ENCODE measurements around the gene CPM. TPM values are rescaled to one million over a fixed set of nuclear protein-coding genes. Genes with fewer than 3 reads are reported as not detected.

Gene CPM
- total and polyA plus RNA-seq, 4 donors = 0.56 to 26.6 (median 18.1) TPM

DNA sequence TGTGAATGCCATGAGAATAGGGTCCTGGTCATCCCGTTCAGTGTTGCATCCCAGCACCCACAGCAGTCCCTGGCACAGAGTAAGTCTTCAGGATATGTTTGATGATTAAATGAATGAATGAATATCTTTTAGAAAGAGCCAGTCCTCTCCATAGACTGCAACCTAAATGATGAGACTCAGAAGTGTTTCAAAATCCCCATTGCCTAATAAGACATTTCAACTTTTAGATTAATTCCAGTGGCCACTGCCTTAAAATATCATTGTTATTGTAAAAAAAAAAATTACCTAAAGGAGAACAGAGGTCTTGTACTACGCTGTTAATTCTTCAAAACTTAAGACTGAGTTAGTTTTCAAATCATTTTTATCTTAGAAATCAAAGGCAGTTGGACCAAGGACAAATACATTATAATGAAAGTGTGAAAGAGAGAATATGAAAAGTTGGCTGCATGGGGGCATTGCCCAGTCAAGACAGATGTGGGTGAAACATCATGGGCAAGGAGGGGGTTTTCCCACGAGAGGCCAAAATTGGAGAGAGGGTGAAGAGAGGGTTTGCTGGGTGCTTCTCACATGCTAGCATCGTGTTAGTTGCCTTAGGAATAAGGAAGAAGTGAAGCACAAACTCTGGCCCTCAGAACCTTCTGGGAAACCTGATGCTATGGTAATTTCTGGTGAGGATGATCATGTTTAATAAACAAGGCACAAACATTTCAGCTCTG is 26.3 kb upstream of the CPM start:
- H3K9me3 ChIP-seq (ENCODE audit: control insufficient read depth, low read length) = no peaks in the 10 kb centered on the region
- no peak for ATAC-seq (ENCODE audit: low FRiP score)
- H3K4me3 ChIP-seq (ENCODE audit: low read length in 2 of 2) = no peak overlapping the region
- WGBS, 2 donors = 65 to 66% methylated on average over 4 of the region's 4 CpGs
- H3K36me3 ChIP-seq (ENCODE audit: control insufficient read depth in 1 of 2, insufficient read depth in 2 of 2, low read length in 1 of 2) = no peaks in the 10 kb centered on the region
- no peaks in the 10 kb centered on the region for H3K4me1 ChIP-seq (ENCODE audit: control insufficient read depth in 1 of 2, insufficient read depth in 2 of 2, low read length in 2 of 2)
- H3K27ac ChIP-seq (ENCODE audit: low read depth in 1 of 2, low read length in 2 of 2) = no peak overlapping the region
- intact Hi-C loops (cut with DNase I) = no loop called here
- DNase-seq = no peak
- no peaks in the 10 kb centered on the region for H3K27me3 ChIP-seq (ENCODE audit: control insufficient read depth in 1 of 2, insufficient read depth in 2 of 2, low read length in 1 of 2)

GRCh38 chr12:68958322-68958721 is 25.4 kb upstream of the CPM start:
- intact Hi-C loops (cut with DNase I) = no loop called here
- WGBS, 2 donors = 87 to 89% methylated on average over 3 of the region's 3 CpGs
- no peaks in the 10 kb centered on the region for H3K9me3 ChIP-seq (ENCODE audit: control insufficient read depth, low read length)
- no peaks in the 10 kb centered on the region for H3K36me3 ChIP-seq (ENCODE audit: control insufficient read depth in 1 of 2, insufficient read depth in 2 of 2, low read length in 1 of 2)
- ATAC-seq (ENCODE audit: low FRiP score) = no peak
- H3K4me3 ChIP-seq (ENCODE audit: low read length in 2 of 2) = no peak overlapping the region
- H3K4me1 ChIP-seq (ENCODE audit: control insufficient read depth in 1 of 2, insufficient read depth in 2 of 2, low read length in 2 of 2) = no peaks in the 10 kb centered on the region
- no peak for DNase-seq
- H3K27me3 ChIP-seq (ENCODE audit: control insufficient read depth in 1 of 2, insufficient read depth in 2 of 2, low read length in 1 of 2) = no peaks in the 10 kb centered on the region
- H3K27ac ChIP-seq (ENCODE audit: low read depth in 1 of 2, low read length in 2 of 2) = no peak overlapping the region

- ATAC-seq (ENCODE audit: low FRiP score) (no peak), DNase-seq (no peak)
- intact Hi-C loops (cut with DNase I) = no loop called here
- Histone ChIP-seq H3K36me3 (ENCODE audit: control insufficient read depth in 1 of 2, insufficient read depth in 2 of 2, low read length in 1 of 2) (no peaks in the 10 kb centered on the region), H3K9me3 (ENCODE audit: control insufficient read depth, low read length) (no peaks in the 10 kb centered on the region), H3K4me3 (ENCODE audit: low read length in 2 of 2) (no peak overlapping the region), H3K27ac (ENCODE audit: low read depth in 1 of 2, low read length in 2 of 2) (no peak overlapping the region), H3K4me1 (ENCODE audit: control insufficient read depth in 1 of 2, insufficient read depth in 2 of 2, low read length in 2 of 2) (no peaks in the 10 kb centered on the region), H3K27me3 (ENCODE audit: control insufficient read depth in 1 of 2, insufficient read depth in 2 of 2, low read length in 1 of 2) (no peaks in the 10 kb centered on the region)
Measured at GRCh38 chr12:68957273-68957672, 24.3 kb upstream of the CPM start.

DNA sequence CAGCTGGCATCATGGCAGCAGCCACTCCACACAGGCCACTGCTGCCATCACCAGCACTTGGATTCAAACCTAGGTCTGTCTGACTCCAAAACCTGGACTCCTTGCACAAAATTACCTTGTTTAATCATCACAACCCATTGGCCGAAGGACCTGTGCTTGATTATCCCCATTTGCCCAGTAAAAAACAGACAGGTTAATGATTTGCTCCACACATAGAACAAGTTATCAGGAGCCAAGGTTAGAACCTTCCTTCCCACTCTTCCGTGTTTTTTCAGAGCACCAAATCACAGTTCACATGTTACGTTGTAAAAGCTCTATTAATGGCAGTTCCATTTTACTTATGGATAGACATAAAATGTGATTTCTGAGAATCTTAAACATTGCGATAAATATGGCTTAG is 23.5 kb upstream of the CPM start:
- Histone ChIP-seq H3K4me1 (ENCODE audit: control insufficient read depth in 1 of 2, insufficient read depth in 2 of 2, low read length in 2 of 2) (no peaks in the 10 kb centered on the region), H3K4me3 (ENCODE audit: low read length in 2 of 2) (no peak overlapping the region), H3K27ac (ENCODE audit: low read depth in 1 of 2, low read length in 2 of 2) (no peak overlapping the region), H3K9me3 (ENCODE audit: control insufficient read depth, low read length) (no peaks in the 10 kb centered on the region), H3K36me3 (ENCODE audit: control insufficient read depth in 1 of 2, insufficient read depth in 2 of 2, low read length in 1 of 2) (no peaks in the 10 kb centered on the region), H3K27me3 (ENCODE audit: control insufficient read depth in 1 of 2, insufficient read depth in 2 of 2, low read length in 1 of 2) (no peaks in the 10 kb centered on the region)
- intact Hi-C loops (cut with DNase I) = no loop called here
- DNase-seq = no peak
- 93 to 94% methylated on average over 4 of the region's 4 CpGs for WGBS, 2 donors
- no peak for ATAC-seq (ENCODE audit: low FRiP score)

DNA sequence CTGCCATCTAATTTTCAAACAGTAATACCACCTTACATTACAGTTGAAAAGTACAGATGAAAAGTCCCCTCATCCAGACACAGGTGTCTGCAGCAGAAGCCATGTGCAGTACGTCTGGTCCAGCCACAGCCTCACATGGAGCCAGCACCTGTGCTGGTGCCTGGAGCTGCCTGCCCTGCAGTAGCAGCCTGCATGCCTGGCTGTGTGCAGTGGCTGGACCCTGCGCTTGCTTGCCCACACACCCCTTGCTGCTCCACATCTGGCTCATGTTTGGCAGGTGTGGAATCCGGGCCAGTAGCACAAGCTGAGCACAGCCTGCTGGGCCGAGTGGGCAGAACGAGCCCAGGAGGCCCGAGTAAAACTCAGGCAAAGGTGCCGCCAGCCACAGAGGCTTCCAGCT is 21.8 kb upstream of the CPM start:
- Histone ChIP-seq H3K27me3 (ENCODE audit: control insufficient read depth in 1 of 2, insufficient read depth in 2 of 2, low read length in 1 of 2) (no peaks in the 10 kb centered on the region), H3K4me1 (ENCODE audit: control insufficient read depth in 1 of 2, insufficient read depth in 2 of 2, low read length in 2 of 2) (no peaks in the 10 kb centered on the region), H3K36me3 (ENCODE audit: control insufficient read depth in 1 of 2, insufficient read depth in 2 of 2, low read length in 1 of 2) (no peaks in the 10 kb centered on the region), H3K9me3 (ENCODE audit: control insufficient read depth, low read length) (no peaks in the 10 kb centered on the region), H3K4me3 (ENCODE audit: low read length in 2 of 2) (no peak overlapping the region), H3K27ac (ENCODE audit: low read depth in 1 of 2, low read length in 2 of 2) (no peak overlapping the region)
- ATAC-seq (ENCODE audit: low FRiP score) (no peak), DNase-seq (no peak)
- intact Hi-C loops (cut with DNase I) = no loop called here
- WGBS, 2 donors = 76 to 81% methylated on average over 7 of the region's 7 CpGs

- Histone ChIP-seq H3K4me1 (ENCODE audit: control insufficient read depth in 1 of 2, insufficient read depth in 2 of 2, low read length in 2 of 2) (no peaks in the 10 kb centered on the region), H3K27me3 (ENCODE audit: control insufficient read depth in 1 of 2, insufficient read depth in 2 of 2, low read length in 1 of 2) (no peaks in the 10 kb centered on the region), H3K9me3 (ENCODE audit: control insufficient read depth, low read length) (no peaks in the 10 kb centered on the region), H3K4me3 (ENCODE audit: low read length in 2 of 2) (no peak overlapping the region), H3K36me3 (ENCODE audit: control insufficient read depth in 1 of 2, insufficient read depth in 2 of 2, low read length in 1 of 2) (no peaks in the 10 kb centered on the region), H3K27ac (ENCODE audit: low read depth in 1 of 2, low read length in 2 of 2) (no peak overlapping the region)
- 34 to 40% methylated on average over 2 of the region's 2 CpGs for WGBS, 2 donors
- ATAC-seq (ENCODE audit: low FRiP score) (no peak), DNase-seq (no peak)
- intact Hi-C loops (cut with DNase I) = no loop called here
Measured at GRCh38 chr12:68953536-68953935, 20.6 kb upstream of the CPM start.

DNA sequence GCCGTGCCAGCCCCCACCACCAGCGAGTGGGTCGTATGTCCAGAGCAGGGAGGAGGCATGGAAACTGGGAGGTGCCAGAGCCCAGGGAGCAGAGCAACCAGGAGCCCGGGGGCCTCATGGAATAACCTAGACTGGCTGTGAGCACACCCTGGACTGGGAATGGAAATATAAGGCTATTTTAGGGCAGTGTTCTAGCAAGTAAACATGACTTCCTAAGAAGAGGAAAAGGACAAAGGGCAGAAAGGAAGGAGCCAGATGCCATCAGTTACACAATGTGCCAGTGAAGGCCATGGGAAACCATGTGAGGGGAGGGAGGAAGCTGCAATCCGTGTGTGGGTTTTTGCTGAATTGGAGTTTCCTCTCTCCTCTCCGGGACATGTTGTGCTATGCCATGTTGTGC is 18.7 kb upstream of the CPM start:
- no peaks in the 10 kb centered on the region for H3K4me1 ChIP-seq (ENCODE audit: control insufficient read depth in 1 of 2, insufficient read depth in 2 of 2, low read length in 2 of 2)
- no peaks in the 10 kb centered on the region for H3K36me3 ChIP-seq (ENCODE audit: control insufficient read depth in 1 of 2, insufficient read depth in 2 of 2, low read length in 1 of 2)
- intact Hi-C loops (cut with DNase I) = no loop called here
- no peaks in the 10 kb centered on the region for H3K27me3 ChIP-seq (ENCODE audit: control insufficient read depth in 1 of 2, insufficient read depth in 2 of 2, low read length in 1 of 2)
- ATAC-seq (ENCODE audit: low FRiP score) (peak; percentile 28), DNase-seq (peak in 1 of 2 donors; percentile 63)
- 54 to 55% methylated on average over 6 of the region's 6 CpGs for WGBS, 2 donors
- H3K4me3 ChIP-seq (ENCODE audit: low read length in 2 of 2) = no peak overlapping the region
- H3K27ac ChIP-seq (ENCODE audit: low read depth in 1 of 2, low read length in 2 of 2) = no peak overlapping the region
- H3K9me3 ChIP-seq (ENCODE audit: control insufficient read depth, low read length) = no peaks in the 10 kb centered on the region

DNA sequence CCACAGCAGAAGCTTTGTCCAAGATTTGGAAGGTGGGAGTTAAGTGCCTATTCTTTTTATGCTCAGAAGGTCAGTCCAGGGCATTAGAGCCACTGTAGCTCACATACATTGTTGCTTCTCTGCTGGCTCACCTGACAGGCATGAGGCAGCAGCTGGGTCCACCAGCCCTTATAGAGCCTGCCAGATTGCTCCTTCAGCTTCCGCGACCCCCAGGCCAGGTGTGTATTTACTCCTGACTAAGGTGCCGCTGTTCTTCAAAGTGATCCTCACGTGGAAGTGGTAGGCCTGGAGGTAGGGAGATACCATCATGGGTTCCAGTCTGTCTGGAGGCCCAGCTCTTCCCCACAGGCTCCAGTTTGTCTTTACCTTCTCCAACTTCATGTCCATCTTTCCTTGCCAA is 17.5 kb upstream of the CPM start:
- WGBS, 2 donors = 91 to 96% methylated on average over 4 of the region's 4 CpGs
- Histone ChIP-seq H3K4me1 (ENCODE audit: control insufficient read depth in 1 of 2, insufficient read depth in 2 of 2, low read length in 2 of 2) (no peaks in the 10 kb centered on the region), H3K9me3 (ENCODE audit: control insufficient read depth, low read length) (no peaks in the 10 kb centered on the region), H3K4me3 (ENCODE audit: low read length in 2 of 2) (no peak overlapping the region), H3K27me3 (ENCODE audit: control insufficient read depth in 1 of 2, insufficient read depth in 2 of 2, low read length in 1 of 2) (no peaks in the 10 kb centered on the region), H3K36me3 (ENCODE audit: control insufficient read depth in 1 of 2, insufficient read depth in 2 of 2, low read length in 1 of 2) (no peaks in the 10 kb centered on the region), H3K27ac (ENCODE audit: low read depth in 1 of 2, low read length in 2 of 2) (no peak overlapping the region)
- no peak for DNase-seq
- no peak for ATAC-seq (ENCODE audit: low FRiP score)
- intact Hi-C loops (cut with DNase I) = no loop called here

DNA sequence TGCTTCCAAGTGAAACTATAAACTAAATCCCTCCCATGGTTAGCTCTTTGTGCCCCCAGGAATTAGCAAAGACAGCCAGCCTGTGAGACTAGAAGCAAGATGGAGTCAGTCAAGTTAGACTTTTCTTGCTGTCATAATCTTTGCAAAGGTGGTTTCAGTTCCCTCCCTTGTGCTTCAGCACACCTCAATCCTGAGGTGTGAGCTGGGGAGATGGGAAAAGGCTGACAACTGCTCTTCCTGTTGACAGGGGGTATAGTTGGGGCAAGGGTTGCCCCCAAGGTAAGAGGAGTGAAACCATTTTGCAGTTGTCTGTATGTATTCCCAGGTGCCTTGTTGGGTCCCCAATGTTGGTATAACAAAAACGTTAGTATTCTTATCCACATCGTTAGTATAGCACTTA is 12.3 kb upstream of the CPM start:
- WGBS, 2 donors = 56 to 82% methylated on average over 2 of the region's 2 CpGs
- Histone ChIP-seq H3K9me3 (ENCODE audit: control insufficient read depth, low read length) (no peaks in the 10 kb centered on the region), H3K4me3 (ENCODE audit: low read length in 2 of 2) (no peak overlapping the region), H3K4me1 (ENCODE audit: control insufficient read depth in 1 of 2, insufficient read depth in 2 of 2, low read length in 2 of 2) (no peaks in the 10 kb centered on the region), H3K36me3 (ENCODE audit: control insufficient read depth in 1 of 2, insufficient read depth in 2 of 2, low read length in 1 of 2) (no peaks in the 10 kb centered on the region), H3K27me3 (ENCODE audit: control insufficient read depth in 1 of 2, insufficient read depth in 2 of 2, low read length in 1 of 2) (no peaks in the 10 kb centered on the region), H3K27ac (ENCODE audit: low read depth in 1 of 2, low read length in 2 of 2) (no peak overlapping the region)
- ATAC-seq (ENCODE audit: low FRiP score) (no peak), DNase-seq (no peak)
- intact Hi-C loops (cut with DNase I) = no loop called here
